HG03575 (cell line): ENCODE measurements around the gene FCER2.
"Not testable (repeated sequence)": the region's sequence is repeated elsewhere in the genome, so short reads cannot be mapped to it uniquely, and the experiment has no call there.

ENCODE experiments used
- ATAC-seq: cut with Tn5 transposase; IDR thresholded peaks from one replicate; pipeline ENCODE4 v1.9.1; 2021; ENCODE audit not compliant: unreplicated experiment, insufficient number of reproducible peaks, low FRiP score; ENCODE audit errors: extremely low read depth

Gene FCER2

DNA sequence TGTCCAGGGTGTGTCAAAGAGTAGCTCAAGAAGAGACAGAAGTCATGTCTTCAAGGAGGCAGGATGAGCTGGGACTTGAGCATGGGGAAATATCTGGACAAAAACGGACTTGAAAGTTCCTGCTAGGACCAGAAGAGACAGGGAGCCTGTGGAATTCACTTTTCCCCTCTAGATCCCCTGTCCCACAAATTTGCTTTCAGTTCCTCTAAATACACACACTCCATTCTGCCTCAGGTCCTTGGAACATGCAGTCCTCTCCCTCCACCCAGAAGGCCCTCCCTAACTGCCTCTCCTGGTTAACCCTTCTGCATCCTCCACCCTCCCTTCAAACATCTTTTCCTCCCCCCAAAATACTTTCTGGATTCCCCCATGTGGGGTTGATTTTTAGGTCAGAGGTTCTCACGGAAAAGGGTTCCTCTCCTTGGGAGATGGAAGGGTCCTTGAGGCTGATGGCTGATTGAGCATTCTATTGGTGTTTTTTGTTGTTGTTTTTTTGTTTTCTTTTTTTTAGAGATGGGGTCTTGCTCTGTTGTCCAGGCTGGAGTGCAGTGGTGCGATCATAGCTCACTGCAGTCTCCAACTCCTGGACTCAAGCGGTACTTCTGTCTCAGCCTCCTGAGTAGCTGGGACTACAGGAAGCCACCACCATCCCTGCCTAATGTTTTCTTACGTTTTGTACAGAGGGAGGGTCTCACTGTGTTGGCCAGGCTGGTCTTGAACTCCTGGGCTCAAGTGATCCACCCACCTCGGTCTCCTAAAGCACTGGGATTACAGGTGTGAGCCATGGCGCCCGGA is 40.0 kb downstream of the FCER2 start:
- no peak for ATAC-seq

GRCh38 chr19:7658219-7658686 is 43.7 kb downstream of the FCER2 start:
- ATAC-seq: peak; percentile 53

DNA sequence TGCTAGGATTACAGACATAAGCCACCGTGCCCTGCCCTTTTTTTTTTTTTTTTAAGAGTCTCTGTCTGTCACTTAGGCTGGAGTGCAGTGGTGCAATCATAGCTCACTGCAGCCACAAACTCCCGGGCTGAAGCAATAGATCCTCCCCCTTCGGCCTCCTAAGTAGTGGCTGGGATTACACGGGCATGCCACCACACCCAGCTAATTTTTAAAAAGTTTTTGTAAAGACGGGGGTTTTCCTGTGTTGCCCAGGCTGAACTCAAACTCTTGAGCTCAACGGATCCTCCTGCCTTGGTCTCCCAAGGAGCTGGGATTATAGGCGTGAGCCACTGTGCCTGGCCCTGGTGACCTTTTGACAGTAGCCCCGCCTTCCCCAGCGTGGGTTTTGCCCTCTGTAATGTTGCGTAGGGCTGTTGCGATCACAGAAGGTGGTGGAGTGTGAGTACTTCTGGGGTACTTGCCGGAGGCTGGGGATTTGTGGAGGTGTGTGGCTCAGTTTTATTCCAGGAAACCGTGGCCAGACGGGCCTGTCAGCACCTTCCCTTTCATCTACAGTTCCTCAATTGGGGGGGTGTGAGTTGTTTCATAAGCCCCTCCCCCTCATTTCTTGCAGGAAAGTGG is 44.7 kb downstream of the FCER2 start:
- ATAC-seq: no peak

DNA sequence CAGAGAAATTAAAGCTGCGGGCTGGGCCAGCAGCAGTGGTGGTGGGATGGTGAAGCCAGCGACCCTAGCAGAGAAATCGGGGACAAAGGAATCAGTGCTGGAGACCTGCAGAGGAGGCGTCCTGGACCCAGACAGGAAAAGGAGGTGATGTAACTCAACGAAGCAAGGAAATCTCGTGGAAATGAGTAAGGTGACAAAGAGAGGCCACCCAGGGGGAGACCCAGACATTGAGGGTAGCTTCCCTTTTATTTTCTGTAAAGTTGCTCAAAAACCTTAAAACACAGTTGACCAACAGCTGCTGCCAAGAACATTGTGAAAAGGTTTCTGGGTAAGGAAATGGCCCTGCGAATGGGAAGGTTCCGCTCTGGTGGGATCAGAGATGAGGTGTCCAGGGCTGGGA is 46.4 kb downstream of the FCER2 start:
- ATAC-seq: no peak

GRCh38 chr19:7654401-7654800 is 47.5 kb downstream of the FCER2 start:
- ATAC-seq: no peak

DNA sequence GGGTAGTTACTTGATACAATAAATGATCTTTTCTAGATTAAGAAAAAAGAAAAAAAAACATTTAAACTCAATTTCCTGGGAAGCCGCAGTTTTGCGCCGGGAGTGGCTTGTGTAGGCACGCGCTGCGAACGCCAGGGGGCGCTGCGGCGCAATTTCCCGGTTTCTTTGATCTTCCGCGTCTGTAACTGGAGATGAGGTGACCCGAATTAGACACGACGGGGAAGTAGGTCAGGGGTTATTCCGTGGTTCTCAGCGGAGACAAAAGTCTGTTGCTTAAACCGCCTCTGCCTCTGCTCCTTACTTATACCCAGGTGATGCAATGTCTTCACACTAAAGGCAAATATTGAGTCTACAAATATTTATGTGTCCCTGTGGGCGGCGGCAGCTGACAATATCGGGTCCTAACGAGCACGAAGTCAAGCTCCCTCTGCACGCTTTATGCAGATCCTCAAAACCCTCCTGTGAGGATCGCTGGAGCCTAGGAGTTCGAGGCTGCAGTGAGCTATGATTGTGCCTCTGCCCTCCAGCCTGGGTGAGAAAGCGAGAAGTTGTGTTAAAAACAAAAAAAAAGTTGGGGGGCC is 49.8 kb downstream of the FCER2 start:
- ATAC-seq: no peak

DNA sequence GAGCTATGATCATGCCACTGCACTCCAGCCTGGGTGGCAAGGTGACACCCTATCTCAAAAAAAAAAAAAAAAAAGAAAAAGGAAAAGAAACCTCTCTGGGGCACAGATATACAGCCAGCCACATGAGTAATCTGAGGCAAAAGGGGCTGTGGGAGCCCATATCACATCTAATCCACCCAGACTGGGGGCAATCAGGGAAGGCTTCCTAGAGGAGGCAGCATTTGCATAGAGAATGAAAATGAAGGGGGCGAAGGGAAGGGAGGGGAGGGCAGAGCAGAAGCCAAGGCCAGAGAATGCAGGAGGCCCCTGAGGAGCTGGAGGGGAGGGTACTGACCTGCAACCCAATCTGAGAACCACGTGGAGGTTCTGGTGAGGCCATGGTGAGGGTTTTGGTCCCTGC is 51.8 kb downstream of the FCER2 start:
- ATAC-seq: no peak

- no peak for ATAC-seq
Observed at GRCh38 chr19:7648265-7649014, 53.5 kb downstream of the FCER2 start.

- ATAC-seq: no peak
Observed at GRCh38 chr19:7647156-7647555, 54.8 kb downstream of the FCER2 start.

DNA sequence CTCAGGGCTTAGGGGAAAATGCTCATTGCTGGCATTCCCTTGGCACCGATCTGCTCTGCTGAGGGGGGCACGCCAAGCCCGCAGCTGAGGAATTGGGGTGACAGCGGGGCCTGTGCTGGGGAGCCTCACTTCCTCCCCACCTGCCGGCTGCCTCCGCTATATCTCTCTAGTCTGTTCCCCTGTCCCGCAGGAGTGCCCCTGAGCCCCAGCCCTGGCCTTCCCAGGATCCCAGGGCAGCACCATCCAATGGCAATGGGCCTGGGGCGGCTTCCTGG is 55.6 kb downstream of the FCER2 start:
- ATAC-seq: no peak

- no peak for ATAC-seq
Observed at GRCh38 chr19:7645656-7646425, 56.1 kb downstream of the FCER2 start.

GRCh38 chr19:7645163-7645562 is 56.8 kb downstream of the FCER2 start:
- no peak for ATAC-seq

- no peak for ATAC-seq
Observed at GRCh38 chr19:7644550-7644877, 57.4 kb downstream of the FCER2 start.

DNA sequence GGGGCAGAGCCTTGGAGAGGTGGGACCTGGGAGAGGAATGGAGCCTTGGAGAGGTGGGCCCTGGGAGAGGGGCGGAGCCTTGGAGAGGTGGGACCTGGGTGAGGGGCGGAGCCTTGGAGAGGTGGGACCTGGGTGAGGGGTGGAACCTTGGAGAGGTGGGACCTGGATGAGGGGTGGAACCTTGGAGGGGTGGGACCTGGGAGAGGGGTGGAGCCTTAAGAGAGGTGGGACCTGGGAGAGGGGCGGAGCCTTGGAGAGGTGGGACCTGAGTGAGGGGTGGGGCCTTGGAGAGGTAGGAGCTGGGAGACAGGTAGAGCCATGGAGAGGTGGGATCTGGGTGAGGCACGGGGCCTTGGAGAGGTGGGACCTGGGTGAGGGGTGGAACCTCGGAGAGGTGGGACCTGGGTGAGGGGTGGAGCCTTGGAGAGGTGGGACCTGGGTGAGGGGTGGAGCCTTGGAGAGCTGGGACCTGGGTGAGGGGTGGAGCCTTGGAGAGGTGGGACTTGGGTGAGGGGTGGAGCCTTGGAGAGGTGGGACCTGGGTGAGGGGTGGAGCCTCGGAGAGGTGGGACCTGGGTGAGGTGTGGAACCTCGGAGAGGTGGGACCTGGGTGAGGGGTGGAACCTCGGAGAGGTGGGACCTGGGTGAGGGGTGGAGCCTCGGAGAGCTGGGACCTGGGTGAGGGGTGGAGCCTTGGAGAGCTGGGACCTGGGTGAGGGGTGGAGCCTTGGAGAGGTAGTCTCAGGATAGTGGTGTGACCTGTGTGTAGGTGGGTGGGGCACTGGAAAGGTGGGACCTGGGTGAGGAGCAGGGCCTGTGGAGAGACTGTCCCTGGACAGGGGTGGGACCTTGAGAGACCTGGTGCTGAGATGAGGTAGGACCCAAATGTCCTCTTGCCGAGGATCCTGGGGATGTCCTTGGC is 58.0 kb downstream of the FCER2 start:
- not testable (repeated sequence) for ATAC-seq

DNA sequence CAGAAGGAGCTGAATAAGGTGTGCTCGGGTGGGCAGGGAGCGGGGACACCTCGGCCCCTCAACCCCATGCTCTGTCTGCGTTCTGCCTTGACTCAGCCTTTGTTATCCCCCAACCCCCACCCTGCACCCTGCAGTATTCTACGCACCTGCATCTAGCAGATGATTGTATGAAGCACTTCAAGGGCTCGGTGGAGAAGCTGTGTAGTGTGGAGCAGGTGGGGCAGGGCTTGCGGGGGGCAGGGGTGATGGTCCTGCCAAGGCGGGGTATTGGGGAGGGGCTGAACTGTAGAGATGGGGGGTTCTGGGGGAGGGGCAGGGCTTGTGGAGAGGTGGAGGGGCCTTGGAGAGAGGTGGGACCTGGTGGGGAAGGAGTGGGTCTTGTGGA is 58.9 kb downstream of the FCER2 start:
- ATAC-seq: no peak

GRCh38 chr19:7642295-7643030 is 59.5 kb downstream of the FCER2 start:
- ATAC-seq: no peak

GRCh38 chr19:7641290-7642276 is 60.3 kb downstream of the FCER2 start:
- no peak for ATAC-seq
